Measurements from ENCODE around the gene WNT7A.

GRCh38 chr3:13839726-13840340, 40.0 kb downstream of the WNT7A start:
- TF ChIP-seq CTCF (IDR thresholded peaks at IDR 0.05) = no peak
- no peak for TF ChIP-seq POLR2AphosphoS5 (IDR thresholded peaks at IDR 0.05)
- no peak for TF ChIP-seq POLR2A (IDR thresholded peaks at IDR 0.05)

All from prostate gland (tissue), 2 donors.